GM12872 (cell line): ENCODE measurements around the gene TOP2B.

Source experiments
- TF ChIP-seq, protein P1 (sequence below): IDR thresholded peaks from 3 replicates; pipeline ENCODE4 v1.5.1; 2011; ENCODE audit warnings: low read depth, mild to moderate bottlenecking, low read length, moderate library complexity; ENCODE audit not compliant: insufficient read depth

TOP2B gene

GRCh38 chr3:25658836-25659235 is 5.9 kb downstream of the TOP2B start:
- TF ChIP-seq, protein P1, sequence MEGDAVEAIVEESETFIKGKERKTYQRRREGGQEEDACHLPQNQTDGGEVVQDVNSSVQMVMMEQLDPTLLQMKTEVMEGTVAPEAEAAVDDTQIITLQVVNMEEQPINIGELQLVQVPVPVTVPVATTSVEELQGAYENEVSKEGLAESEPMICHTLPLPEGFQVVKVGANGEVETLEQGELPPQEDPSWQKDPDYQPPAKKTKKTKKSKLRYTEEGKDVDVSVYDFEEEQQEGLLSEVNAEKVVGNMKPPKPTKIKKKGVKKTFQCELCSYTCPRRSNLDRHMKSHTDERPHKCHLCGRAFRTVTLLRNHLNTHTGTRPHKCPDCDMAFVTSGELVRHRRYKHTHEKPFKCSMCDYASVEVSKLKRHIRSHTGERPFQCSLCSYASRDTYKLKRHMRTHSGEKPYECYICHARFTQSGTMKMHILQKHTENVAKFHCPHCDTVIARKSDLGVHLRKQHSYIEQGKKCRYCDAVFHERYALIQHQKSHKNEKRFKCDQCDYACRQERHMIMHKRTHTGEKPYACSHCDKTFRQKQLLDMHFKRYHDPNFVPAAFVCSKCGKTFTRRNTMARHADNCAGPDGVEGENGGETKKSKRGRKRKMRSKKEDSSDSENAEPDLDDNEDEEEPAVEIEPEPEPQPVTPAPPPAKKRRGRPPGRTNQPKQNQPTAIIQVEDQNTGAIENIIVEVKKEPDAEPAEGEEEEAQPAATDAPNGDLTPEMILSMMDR = no peak

DNA sequence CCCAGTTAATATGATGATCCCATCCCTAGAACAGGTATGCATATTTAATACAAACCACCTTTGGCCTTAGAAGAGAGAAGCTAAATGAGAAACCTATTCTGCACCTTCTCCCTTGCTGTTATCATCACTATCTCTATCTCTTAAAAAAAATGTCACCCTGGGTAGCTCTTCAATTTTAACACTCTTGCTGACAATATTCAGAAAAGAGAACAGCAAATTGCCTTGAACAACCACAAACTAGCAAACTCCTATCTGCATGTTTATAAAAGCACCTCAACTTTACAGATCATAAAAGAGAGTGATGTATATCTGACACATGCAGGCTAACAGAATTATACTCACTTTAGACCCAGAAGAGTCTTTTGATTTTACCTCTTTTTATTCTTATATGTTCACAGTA is 7.4 kb downstream of the TOP2B start:
- TF ChIP-seq, protein P1 = no peak

DNA sequence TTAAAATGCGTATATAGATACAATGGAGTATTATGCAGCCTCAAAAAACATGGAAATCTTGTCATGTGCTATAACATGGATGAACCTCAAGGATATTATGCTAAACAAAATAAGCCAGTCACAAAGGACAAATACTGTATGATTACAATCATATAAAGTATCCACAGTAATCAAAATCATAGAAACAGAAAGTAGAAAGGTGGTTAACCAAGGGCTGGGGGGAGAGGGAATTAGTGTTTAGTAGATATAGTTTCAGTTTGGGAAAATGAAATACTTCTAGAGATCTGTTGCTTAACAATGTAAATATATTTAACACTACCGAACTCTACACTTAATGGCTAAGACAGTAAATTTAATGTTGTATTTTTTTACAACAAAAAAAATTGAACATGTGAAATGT is 9.0 kb downstream of the TOP2B start:
- TF ChIP-seq, protein P1 = no peak

- TF ChIP-seq, protein P1 = no peak
These were observed 10.1 kb downstream of the TOP2B start for GRCh38 chr3:25654576-25654975.

GRCh38 chr3:25653322-25653721 is 11.4 kb downstream of the TOP2B start:
- TF ChIP-seq, protein P1 = no peak

GRCh38 chr3:25652921-25653320 is 11.8 kb downstream of the TOP2B start:
- TF ChIP-seq, protein P1 = no peak

DNA sequence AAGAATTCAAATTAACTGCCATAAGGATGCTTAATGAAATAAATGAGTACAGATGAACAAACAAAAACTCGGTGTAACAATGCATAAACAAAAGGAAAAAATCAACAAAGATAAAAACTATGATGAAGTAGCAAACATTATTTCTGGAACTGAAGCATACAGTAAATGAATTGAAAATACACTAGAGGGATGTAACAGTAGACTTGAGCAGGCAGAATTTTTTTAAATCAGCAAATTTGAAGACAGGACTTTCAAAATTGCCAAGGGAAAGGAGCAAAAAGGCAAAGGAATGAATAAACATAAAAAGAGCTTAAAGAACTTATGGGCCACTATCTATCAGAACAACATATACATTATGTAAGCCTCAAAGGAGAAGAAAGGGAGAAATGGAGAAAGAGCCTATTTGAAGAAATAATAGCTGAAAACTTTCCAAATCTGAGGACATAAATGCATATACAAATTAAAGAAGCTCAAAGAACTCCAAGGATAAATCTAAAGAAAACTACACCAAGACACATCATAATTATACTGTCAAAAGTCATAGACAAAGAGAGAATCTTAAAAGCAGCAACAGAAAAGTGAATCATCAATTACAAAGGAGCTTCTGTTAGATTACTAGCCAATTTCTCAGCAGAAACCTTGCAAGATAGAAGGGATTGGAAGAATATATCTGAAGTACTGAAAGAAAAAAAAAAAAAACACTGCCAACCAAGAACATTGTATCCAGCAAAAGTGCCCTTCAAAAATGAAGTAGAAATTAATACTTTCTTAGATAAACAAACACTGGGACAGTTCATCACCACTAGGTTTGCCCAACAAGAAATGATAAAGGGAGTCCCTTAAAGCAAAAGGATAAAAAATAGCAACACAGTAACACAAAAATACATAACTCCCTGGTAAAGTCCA is 15.5 kb downstream of the TOP2B start:
- TF ChIP-seq, protein P1 = no peak
